ENCODE data around the gene ELAVL3.

The ELAVL3 gene

DNA sequence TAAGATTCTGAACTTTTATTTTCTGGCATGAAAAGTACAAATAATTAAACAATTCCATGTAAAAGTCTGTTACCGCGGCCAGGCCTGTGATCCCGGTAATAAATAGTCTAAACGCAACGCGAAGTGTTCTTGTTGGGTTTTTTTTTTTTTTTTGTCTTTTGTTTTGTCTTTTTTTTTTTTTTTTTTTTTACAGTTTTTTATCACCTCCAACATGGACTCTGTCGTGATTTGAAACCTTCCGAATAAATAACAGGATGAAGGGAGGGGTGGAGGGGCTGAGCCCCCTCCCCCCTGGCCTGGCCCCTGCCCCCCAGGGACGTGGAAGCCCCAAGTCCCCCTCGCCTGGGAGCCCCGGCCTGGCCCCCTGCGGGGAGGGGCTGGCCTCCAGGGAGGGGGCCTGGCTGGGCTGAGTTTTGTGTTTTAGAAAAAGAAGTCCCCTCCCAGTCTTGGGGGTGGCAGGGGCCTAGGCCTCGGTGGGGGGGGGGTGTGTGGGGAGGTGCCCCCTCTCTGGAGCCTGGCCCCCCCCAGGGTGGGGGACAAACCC, 29.4 kb downstream of the ELAVL3 start:
- WGBS, 2 experiments, result 17 to 49% methylated on average over 6 to 13 of the region's 13 CpGs
- peaks cover 22% of the 10 kb centered on the region for H3K4me1 ChIP-seq (ENCODE audit: control insufficient read depth, insufficient read depth, low read length)
- H3K27me3 ChIP-seq (ENCODE audit: control insufficient read depth, insufficient read depth, low read length, poor library complexity, severe bottlenecking), result no peaks in the 10 kb centered on the region
- no peak overlapping the region for H3K4me3 ChIP-seq (ENCODE audit: insufficient read depth, low read depth, low read length)
- H3K27ac ChIP-seq (ENCODE audit: insufficient read depth, low read depth, low read length, poor library complexity, severe bottlenecking), result peak overlapping the region; percentile 6
- no peaks in the 10 kb centered on the region for H3K9me3 ChIP-seq (ENCODE audit: control insufficient read depth, low read length)
- peaks cover 26% of the 10 kb centered on the region for H3K36me3 ChIP-seq (ENCODE audit: control insufficient read depth, insufficient read depth, low read length)

DNA sequence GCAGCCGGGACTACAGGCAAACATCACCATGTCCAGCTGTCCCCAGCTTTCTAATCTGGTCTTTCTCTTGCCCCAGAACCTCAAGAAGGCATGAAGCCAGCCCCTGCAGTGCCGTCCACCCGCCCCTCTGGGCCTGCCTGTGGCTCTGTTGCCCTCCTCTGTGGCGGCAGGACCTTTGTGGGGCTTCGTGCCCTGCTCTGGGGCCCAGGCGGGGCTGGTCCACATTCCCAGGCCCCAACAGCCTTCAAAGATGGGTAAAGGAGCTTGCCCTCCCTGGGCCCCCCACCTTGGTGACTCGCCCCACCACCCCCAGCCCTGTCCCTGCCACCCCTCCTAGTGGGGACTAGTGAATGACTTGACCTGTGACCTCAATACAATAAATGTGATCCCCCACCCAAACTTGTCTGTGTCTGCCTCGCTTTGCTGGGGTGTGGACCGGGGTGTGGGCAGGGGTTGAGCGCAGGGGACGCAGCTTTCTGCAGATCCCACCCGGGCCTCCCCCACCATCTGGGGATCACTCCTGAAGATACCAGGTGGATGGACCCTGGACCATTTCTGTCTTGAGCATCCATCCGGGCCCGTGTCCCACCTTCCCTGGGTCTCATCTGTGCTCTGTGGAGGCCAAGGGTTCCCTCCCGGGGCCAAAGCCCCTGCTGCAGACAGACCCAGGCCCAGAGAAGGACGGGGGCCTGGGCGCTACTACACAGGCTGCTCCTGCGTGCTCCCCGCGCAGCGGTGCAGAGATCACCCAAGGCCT, 30.1 kb downstream of the ELAVL3 start:
- peaks cover 26% of the 10 kb centered on the region for H3K36me3 ChIP-seq (ENCODE audit: control insufficient read depth, insufficient read depth, low read length)
- WGBS, 2 experiments, result 88 to 91% methylated on average over 21 of the region's 21 CpGs
- H3K27ac ChIP-seq (ENCODE audit: insufficient read depth, low read depth, low read length, poor library complexity, severe bottlenecking), result peak overlapping the region; percentile 16

DNA sequence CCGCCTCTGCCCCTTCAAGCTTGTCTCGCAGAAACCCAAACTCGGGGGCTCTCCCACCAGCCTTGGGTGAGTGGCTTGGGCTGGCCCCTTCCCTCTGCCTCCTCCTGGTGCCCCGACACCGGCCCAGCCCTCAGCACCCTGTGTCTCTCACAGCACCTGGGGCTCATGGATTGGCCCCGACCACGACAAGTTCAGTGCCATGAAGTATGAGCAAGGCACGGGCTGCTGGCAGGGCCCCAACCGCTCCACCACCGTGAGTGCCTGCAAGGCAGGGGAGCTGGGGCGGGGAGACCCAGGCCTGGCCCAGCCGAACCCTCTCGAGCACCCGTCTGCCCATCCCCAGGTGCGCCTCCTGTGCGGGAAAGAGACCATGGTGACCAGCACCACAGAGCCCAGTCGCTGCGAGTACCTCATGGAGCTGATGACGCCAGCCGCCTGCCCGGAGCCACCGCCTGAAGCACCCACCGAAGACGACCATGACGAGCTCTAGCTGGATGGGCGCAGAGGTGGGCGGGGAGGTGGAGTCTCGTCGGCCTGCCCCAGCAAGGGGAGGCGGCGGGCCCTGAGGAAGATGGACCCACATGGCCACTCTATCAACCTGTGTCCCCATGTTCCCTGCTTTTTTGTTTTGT, 31.8 kb downstream of the ELAVL3 start:
- no peak overlapping the region for H3K4me3 ChIP-seq (ENCODE audit: insufficient read depth, low read depth, low read length)
- WGBS, 2 experiments, result 95 to 96% methylated on average over 31 of the region's 31 CpGs
- peaks cover 26% of the 10 kb centered on the region for H3K36me3 ChIP-seq (ENCODE audit: control insufficient read depth, insufficient read depth, low read length)
- no peak overlapping the region for H3K27ac ChIP-seq (ENCODE audit: insufficient read depth, low read depth, low read length, poor library complexity, severe bottlenecking)
- no peaks in the 10 kb centered on the region for H3K27me3 ChIP-seq (ENCODE audit: control insufficient read depth, insufficient read depth, low read length, poor library complexity, severe bottlenecking)
- peaks cover 22% of the 10 kb centered on the region for H3K4me1 ChIP-seq (ENCODE audit: control insufficient read depth, insufficient read depth, low read length)
- H3K9me3 ChIP-seq (ENCODE audit: control insufficient read depth, low read length), result no peaks in the 10 kb centered on the region

More for the DNA sequence above, 30.1 kb downstream of the ELAVL3 start:
- H3K4me1 ChIP-seq (ENCODE audit: control insufficient read depth, insufficient read depth, low read length), result peaks cover 22% of the 10 kb centered on the region
- H3K27me3 ChIP-seq (ENCODE audit: control insufficient read depth, insufficient read depth, low read length, poor library complexity, severe bottlenecking), result no peaks in the 10 kb centered on the region
- H3K9me3 ChIP-seq (ENCODE audit: control insufficient read depth, low read length), result no peaks in the 10 kb centered on the region
- H3K4me3 ChIP-seq (ENCODE audit: insufficient read depth, low read depth, low read length), result no peak overlapping the region

DNA sequence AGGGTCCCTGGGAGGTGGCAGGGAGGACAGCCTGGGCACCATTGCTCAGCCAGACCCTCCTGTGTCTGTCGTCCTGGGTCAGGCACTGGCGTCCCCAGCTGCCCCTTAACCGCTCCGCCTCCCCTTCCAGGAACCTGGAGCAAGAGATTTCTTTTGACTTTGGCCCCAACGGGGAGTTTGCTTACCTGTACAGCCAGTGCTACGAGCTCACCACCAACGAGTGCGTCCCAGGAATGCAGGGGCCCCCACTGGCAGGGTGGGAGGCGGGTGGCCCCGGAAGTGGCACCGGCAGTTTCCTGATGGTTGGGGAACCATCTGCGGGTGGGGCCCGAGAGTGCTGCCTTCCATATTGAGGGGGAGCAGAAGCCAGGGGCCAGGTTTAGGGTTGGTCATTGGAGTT, 32.4 kb downstream of the ELAVL3 start:
- Histone ChIP-seq H3K27ac (ENCODE audit: insufficient read depth, low read depth, low read length, poor library complexity, severe bottlenecking) (no peak overlapping the region), H3K27me3 (ENCODE audit: control insufficient read depth, insufficient read depth, low read length, poor library complexity, severe bottlenecking) (no peaks in the 10 kb centered on the region), H3K4me3 (ENCODE audit: insufficient read depth, low read depth, low read length) (no peak overlapping the region), H3K9me3 (ENCODE audit: control insufficient read depth, low read length) (no peaks in the 10 kb centered on the region), H3K4me1 (ENCODE audit: control insufficient read depth, insufficient read depth, low read length) (peaks cover 22% of the 10 kb centered on the region), H3K36me3 (ENCODE audit: control insufficient read depth, insufficient read depth, low read length) (peaks cover 26% of the 10 kb centered on the region)
- 95% methylated on average over 13 of the region's 13 CpGs for WGBS, 2 experiments

DNA sequence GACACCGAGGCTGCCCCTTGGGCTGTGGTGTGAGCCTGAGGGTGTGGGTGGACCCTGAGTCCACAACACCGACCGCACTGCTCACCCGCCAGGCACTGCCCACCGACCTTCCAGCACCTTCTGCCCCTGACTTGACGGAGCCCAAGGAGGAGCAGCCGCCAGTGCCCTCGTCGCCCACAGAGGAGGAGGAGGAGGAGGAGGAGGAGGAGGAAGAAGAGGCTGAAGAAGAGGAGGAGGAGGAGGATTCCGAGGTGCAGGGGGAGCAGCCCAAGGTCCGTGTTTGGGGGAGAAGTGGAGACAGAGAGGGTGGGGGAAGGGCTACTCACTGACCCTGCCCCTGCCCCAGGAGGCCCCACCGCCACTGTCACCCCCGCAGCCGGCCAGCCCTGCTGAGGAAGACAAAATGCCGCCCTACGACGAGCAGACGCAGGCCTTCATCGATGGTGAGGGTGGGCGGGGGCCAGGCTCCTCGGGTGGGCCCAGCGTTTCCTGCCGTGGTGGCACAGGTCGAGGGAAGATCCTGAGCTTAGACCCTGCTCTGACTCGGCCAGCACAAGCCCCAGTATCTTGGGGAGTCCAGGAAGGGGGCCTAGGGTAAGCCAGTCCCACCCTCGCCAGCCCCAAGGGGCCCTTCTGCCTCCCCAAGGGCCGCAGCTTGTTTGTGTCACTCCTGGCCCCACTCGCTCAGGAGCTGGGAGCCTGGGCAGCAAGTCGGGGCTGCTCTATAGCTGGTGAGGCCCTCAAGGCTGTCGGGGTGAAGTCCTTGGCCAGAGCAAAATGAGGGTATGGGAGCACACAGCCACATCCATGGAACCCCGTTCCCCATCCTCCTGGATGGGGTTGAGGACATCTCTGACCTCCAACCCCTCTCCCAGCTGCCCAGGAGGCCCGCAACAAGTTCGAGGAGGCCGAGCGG, 33.2 kb downstream of the ELAVL3 start:
- Histone ChIP-seq H3K27ac (ENCODE audit: insufficient read depth, low read depth, low read length, poor library complexity, severe bottlenecking) (no peak overlapping the region), H3K4me3 (ENCODE audit: insufficient read depth, low read depth, low read length) (no peak overlapping the region), H3K36me3 (ENCODE audit: control insufficient read depth, insufficient read depth, low read length) (peaks cover 26% of the 10 kb centered on the region), H3K27me3 (ENCODE audit: control insufficient read depth, insufficient read depth, low read length, poor library complexity, severe bottlenecking) (no peaks in the 10 kb centered on the region), H3K9me3 (ENCODE audit: control insufficient read depth, low read length) (no peaks in the 10 kb centered on the region), H3K4me1 (ENCODE audit: control insufficient read depth, insufficient read depth, low read length) (peaks cover 21% of the 10 kb centered on the region)
- WGBS, 2 experiments, result 95 to 96% methylated on average over 35 of the region's 35 CpGs

DNA sequence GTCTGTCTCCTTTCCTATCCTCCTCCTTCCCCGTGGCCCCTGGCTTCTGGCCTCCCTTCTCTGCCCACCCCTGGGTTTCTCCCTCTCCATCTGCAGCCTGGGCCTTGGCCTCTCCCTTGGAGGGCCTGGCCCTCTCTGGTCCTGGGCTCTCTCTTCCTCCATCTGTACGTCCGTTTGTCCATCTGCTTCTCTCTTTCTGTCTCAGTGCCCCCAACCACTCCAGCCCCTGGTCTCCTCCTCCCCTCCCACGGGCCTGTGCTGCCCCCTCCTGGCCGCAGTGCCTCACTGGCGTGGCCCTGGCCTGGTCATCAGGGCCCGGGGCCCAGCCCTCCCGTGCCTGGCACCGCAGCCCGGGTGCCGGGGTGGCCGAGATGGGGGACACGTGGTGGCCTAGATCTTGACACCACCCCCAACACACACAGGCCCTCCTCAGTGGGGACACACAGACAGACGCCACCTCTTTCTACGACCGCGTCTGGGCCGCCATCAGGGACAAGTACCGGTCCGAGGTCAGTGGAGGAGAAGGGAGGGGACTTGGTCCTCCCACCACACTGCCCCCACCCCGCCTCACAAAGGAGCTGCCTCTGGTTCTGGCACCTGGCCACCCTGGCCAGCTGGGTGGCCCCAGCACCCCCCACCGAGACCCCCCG, 34.1 kb downstream of the ELAVL3 start:
- Histone ChIP-seq H3K9me3 (ENCODE audit: control insufficient read depth, low read length) (no peaks in the 10 kb centered on the region), H3K4me3 (ENCODE audit: insufficient read depth, low read depth, low read length) (no peak overlapping the region), H3K36me3 (ENCODE audit: control insufficient read depth, insufficient read depth, low read length) (peaks cover 30% of the 10 kb centered on the region), H3K27me3 (ENCODE audit: control insufficient read depth, insufficient read depth, low read length, poor library complexity, severe bottlenecking) (no peaks in the 10 kb centered on the region), H3K27ac (ENCODE audit: insufficient read depth, low read depth, low read length, poor library complexity, severe bottlenecking) (no peak overlapping the region), H3K4me1 (ENCODE audit: control insufficient read depth, insufficient read depth, low read length) (peaks cover 15% of the 10 kb centered on the region)
- WGBS, 2 experiments, result 82 to 86% methylated on average over 23 of the region's 23 CpGs

DNA sequence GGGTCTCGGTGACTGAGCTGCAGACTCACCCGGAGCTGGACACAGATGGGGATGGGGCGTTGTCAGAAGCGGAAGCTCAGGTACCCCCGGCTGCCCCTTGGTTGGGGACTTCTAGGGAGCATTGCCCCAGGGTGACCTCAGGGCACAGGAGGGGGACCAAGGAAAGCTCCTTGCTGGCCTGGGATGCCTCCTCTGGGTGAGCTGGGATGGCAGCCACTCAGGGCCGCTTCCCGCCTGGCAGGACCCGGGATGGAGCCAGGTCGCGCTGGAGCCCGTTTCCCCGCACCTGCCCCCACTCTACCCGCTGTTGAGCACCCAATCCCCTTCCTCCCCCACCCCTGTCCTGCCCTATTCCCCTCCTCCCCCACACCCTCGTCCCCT, 34.6 kb downstream of the ELAVL3 start:
- no peak overlapping the region for H3K4me3 ChIP-seq (ENCODE audit: insufficient read depth, low read depth, low read length)
- no peaks in the 10 kb centered on the region for H3K9me3 ChIP-seq (ENCODE audit: control insufficient read depth, low read length)
- H3K4me1 ChIP-seq (ENCODE audit: control insufficient read depth, insufficient read depth, low read length), result peaks cover 10% of the 10 kb centered on the region
- H3K27ac ChIP-seq (ENCODE audit: insufficient read depth, low read depth, low read length, poor library complexity, severe bottlenecking), result no peak overlapping the region
- 91 to 92% methylated on average over 14 of the region's 14 CpGs for WGBS, 2 experiments
- H3K27me3 ChIP-seq (ENCODE audit: control insufficient read depth, insufficient read depth, low read length, poor library complexity, severe bottlenecking), result no peaks in the 10 kb centered on the region
- H3K36me3 ChIP-seq (ENCODE audit: control insufficient read depth, insufficient read depth, low read length), result peaks cover 35% of the 10 kb centered on the region

DNA sequence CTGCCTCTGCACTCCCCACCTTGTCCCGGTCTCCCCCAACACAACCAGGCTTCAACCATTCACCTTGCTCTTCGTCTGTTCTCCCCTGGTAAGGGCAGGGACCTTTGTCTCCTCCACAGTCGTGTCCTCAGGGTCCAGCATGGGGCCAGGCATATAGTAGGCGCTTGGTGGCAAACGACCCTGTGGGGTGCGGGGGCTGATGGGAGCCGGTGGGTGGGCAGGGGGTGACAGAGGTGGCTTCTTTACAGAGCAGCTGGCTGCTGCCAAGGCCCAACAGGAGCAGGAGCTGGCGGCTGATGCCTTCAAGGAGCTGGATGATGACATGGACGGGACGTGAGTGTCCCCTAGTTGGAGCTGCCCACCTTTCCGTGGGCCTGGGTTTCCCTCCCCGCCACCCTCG, 35.7 kb downstream of the ELAVL3 start:
- Histone ChIP-seq H3K4me3 (ENCODE audit: insufficient read depth, low read depth, low read length) (no peak overlapping the region), H3K27ac (ENCODE audit: insufficient read depth, low read depth, low read length, poor library complexity, severe bottlenecking) (no peak overlapping the region), H3K27me3 (ENCODE audit: control insufficient read depth, insufficient read depth, low read length, poor library complexity, severe bottlenecking) (no peaks in the 10 kb centered on the region), H3K36me3 (ENCODE audit: control insufficient read depth, insufficient read depth, low read length) (peaks cover 39% of the 10 kb centered on the region), H3K9me3 (ENCODE audit: control insufficient read depth, low read length) (no peaks in the 10 kb centered on the region), H3K4me1 (ENCODE audit: control insufficient read depth, insufficient read depth, low read length) (no peaks in the 10 kb centered on the region)
- whole genome bisulfite sequencing, 2 experiments, result 93 to 95% methylated on average over 13 of the region's 13 CpGs

DNA sequence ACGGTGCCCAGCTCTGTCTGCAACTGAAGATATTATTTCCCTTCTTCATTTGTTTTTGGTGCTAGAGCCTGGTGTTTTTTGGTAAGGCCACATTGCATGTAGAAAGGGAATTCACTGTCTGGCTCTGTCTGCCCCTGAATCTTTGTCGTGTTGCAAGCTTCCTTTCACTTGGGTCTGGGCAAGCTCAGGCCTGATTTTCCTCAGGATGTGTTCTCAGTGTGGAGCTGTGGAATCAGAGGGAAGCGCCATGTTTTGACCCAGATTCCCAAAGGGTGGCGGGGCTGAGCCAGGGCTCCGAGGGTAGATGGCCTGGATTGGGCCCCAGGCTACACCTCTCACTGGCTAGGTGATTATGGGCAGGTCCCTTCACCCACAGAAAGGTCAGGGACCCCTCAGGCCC, 36.8 kb downstream of the ELAVL3 start:
- Histone ChIP-seq H3K36me3 (ENCODE audit: control insufficient read depth, insufficient read depth, low read length) (peaks cover 41% of the 10 kb centered on the region), H3K4me1 (ENCODE audit: control insufficient read depth, insufficient read depth, low read length) (no peaks in the 10 kb centered on the region), H3K27me3 (ENCODE audit: control insufficient read depth, insufficient read depth, low read length, poor library complexity, severe bottlenecking) (no peaks in the 10 kb centered on the region), H3K4me3 (ENCODE audit: insufficient read depth, low read depth, low read length) (no peak overlapping the region), H3K27ac (ENCODE audit: insufficient read depth, low read depth, low read length, poor library complexity, severe bottlenecking) (no peak overlapping the region), H3K9me3 (ENCODE audit: control insufficient read depth, low read length) (no peaks in the 10 kb centered on the region)
- 91 to 94% methylated on average over 5 of the region's 5 CpGs for WGBS, 2 experiments

Data from ectodermal cell (in vitro differentiated cells).